HepG2 (cell line): Measurements from ENCODE around the gene NPW. TPM values are rescaled to one million over a fixed set of nuclear protein-coding genes. Genes with fewer than 3 reads are reported as not detected.

Source experiments
- ATAC-seq: fragments of 200-7000 bp; cut with Tn5 transposase; 3 replicates; pipeline ENCODE4 v1.9.1; 2020; ENCODE audit warnings: mild to moderate bottlenecking, moderate library complexity
- BruUV-seq: library from RNA; stranded (reverse); fragments of 400-500 nt; replicated peaks from 2 replicates; lab custom pipeline; 2021; lab: Mats Ljungman, UMichigan
- CTCF ChIA-PET: fragments of 300-600 bp; formaldehyde crosslinking; extraction: SDS; loops from one replicate; lab custom pipeline; 2021; ENCODE audit warnings: low total read pairs, inconsistent platforms, low intra/inter-chr PET ratio; lab: Yijun Ruan, JAX
- POLR2A ChIA-PET: fragments of 350-600 bp; sonication (Branson Sonifier 250); formaldehyde crosslinking; loops from one replicate; lab custom pipeline; 2020; ENCODE audit warnings: antibody characterized with exemption, inconsistent platforms; lab: Yijun Ruan, JAX
- DNase-seq: peaks from one replicate; pipeline ENCODE4 v3.0.0-alpha.2; 2015; ENCODE audit warnings: low spot score
- FAIRE-seq: peaks from 3 replicates; lab custom pipeline; 2011; peaks lifted over from hg19 to GRCh38; lab: Jason Lieb, UNC
- H2AFZ ChIP-seq: one replicate; pipeline ENCODE4 v1.6.1; 2011; ENCODE audit warnings: low read length, inconsistent platforms
- H3K27ac ChIP-seq: fragments of 300-600 bp; 3 replicates; pipeline ENCODE4 v1.8.0; 2011; ENCODE audit warnings: mixed run types, mild to moderate bottlenecking, mixed read lengths, low read length, inconsistent platforms; ENCODE audit not compliant: insufficient read depth; ENCODE audit errors: extremely low read length
- H3K27me3 ChIP-seq, 2 experiments: fragments of 200-600 bp in 1 of 2; 2 replicates in 1 of 2; 3 replicates in 1 of 2; pipeline versions ENCODE4 v1.6.0 to v1.8.0; 2011; ENCODE audit warnings: low read length in 2 of 2, mild to moderate bottlenecking in 2 of 2, moderate library complexity in 2 of 2, inconsistent platforms in 1 of 2; ENCODE audit not compliant: insufficient read depth in 2 of 2, control insufficient read depth in 1 of 2
- H3K36me3 ChIP-seq, 2 experiments: fragments of 200-600 bp in 1 of 2; replicated peaks in 1 of 2; 2 replicates in 1 of 2; 3 replicates in 1 of 2; pipeline versions ENCODE4 v1.5.1 to v1.8.0; 2011; ENCODE audit warnings: low read length in 2 of 2, inconsistent platforms in 1 of 2; ENCODE audit not compliant: insufficient read depth in 2 of 2, control insufficient read depth in 1 of 2
- H3K4me1 ChIP-seq: 2 replicates; pipeline ENCODE4 v1.5.1; 2012; ENCODE audit warnings: low read length, inconsistent platforms; ENCODE audit not compliant: insufficient read depth
- H3K4me2 ChIP-seq: 2 replicates; pipeline ENCODE4 v1.6.0; 2011; ENCODE audit warnings: low read depth, low read length, inconsistent platforms
- H3K4me3 ChIP-seq, 3 experiments: fragments of 200-600 bp in 1 of 3; sonication (generic), shearing (Covaris generic) in 1 of 3; replicated peaks in 1 of 3; 2 replicates each; pipeline ENCODE4 v1.5.1; 2011 to 2016; ENCODE audit warnings: low read length in 3 of 3, inconsistent platforms in 2 of 3, low read depth in 2 of 3, mild to moderate bottlenecking in 2 of 3, control low read depth in 1 of 3, mixed read lengths in 1 of 3; ENCODE audit not compliant: insufficient read depth in 1 of 3
- H3K79me2 ChIP-seq: one replicate; pipeline ENCODE4 v1.6.1; 2011; ENCODE audit warnings: low read length, inconsistent platforms; ENCODE audit not compliant: insufficient read depth
- H3K9ac ChIP-seq: 2 replicates; pipeline ENCODE4 v1.6.0; 2011; ENCODE audit warnings: mild to moderate bottlenecking, low read depth, low read length, inconsistent platforms; ENCODE audit not compliant: insufficient read depth
- H3K9me3 ChIP-seq: 2 replicates; pipeline ENCODE4 v1.5.1; 2012; ENCODE audit warnings: mild to moderate bottlenecking, low read length
- H4K20me1 ChIP-seq: 2 replicates; pipeline ENCODE4 v1.6.0; 2011; ENCODE audit warnings: inconsistent platforms, mild to moderate bottlenecking, low read length, moderate library complexity; ENCODE audit not compliant: insufficient read depth
- CEBPG ChIP-seq: IDR thresholded peaks from 2 replicates; pipeline ENCODE4 v1.6.1; 2016
- RORA ChIP-seq: sonication (generic); formaldehyde crosslinking; IDR thresholded peaks from 2 replicates; pipeline ENCODE4 v1.5.0; 2020; ENCODE audit warnings: mild to moderate bottlenecking, missing genetic modification reagents, moderate library complexity
- SMARCC2 ChIP-seq: fragments of 450-650 bp; IDR thresholded peaks from 2 replicates; pipeline ENCODE4 v1.6.1; 2017; ENCODE audit warnings: antibody characterized with exemption, mild to moderate bottlenecking
- ZFP41 ChIP-seq: sonication (generic); formaldehyde crosslinking; IDR thresholded peaks from 2 replicates; pipeline ENCODE4 v1.4.0; 2020; ENCODE audit warnings: mild to moderate bottlenecking, missing genetic modification reagents, borderline replicate concordance
- ZNF687 ChIP-seq: sonication (generic); formaldehyde crosslinking; IDR thresholded peaks from 2 replicates; pipeline ENCODE4 v1.5.1; 2020; ENCODE audit warnings: mild to moderate bottlenecking, missing genetic modification reagents, moderate library complexity
- WGBS: methylation state at CpG from one replicate; pipeline ENCODE4 v1.1.6; 2017; ENCODE audit warnings: low lambda C conversion rate; 5-methylcytosine and 5-hydroxymethylcytosine counted together
- in situ Hi-C: cut with HindIII; loops from 2 replicates; pipeline ENCODE4 v1.10.0; 2017; ENCODE audit warnings: low pct_unique_long_range_greater_than_20kb; ENCODE audit not compliant: extremely low pct_ligation_motif_present
- intact Hi-C: fragments of 100-400 bp; cut with micrococcal nuclease; formaldehyde crosslinking; loops from one replicate; pipeline ENCODE4 v1.10.0; 2022; ENCODE audit not compliant: unreplicated experiment
- polyA plus RNA-seq, 8 experiments: library from polyadenylated mRNA; depleted of rRNA in 3 of 8; stranded (reverse) in 7 of 8; unstranded in 1 of 8; fragments of >200 nt; fragmentation: Illumina TruSeq in 4 of 8; extraction: Trizol in 4 of 8; gene quantifications; 2 replicates each; pipeline versions ENCODE4 v1.2.1 to v1.2.3, GENCODE V29; 2011 to 2016; ENCODE audit warnings: low read depth in 4 of 8, missing spikeins in 1 of 8, mixed read lengths in 1 of 8; ENCODE audit not compliant: insufficient read depth in 1 of 8
- total RNA-seq, 5 experiments: library from RNA; depleted of rRNA; stranded (reverse); fragments of >200 nt; fragmentation: Illumina TruSeq; extraction: Trizol; gene quantifications; 2 replicates each; pipeline ENCODE4 v1.2.3, GENCODE V29; 2016; ENCODE audit warnings: low read depth in 1 of 5
- TF ChIP-seq, protein P1 (sequence below): sonication (generic); formaldehyde crosslinking; IDR thresholded peaks from 2 replicates; pipeline ENCODE4 v1.5.1; 2020; ENCODE audit warnings: mild to moderate bottlenecking, missing genetic modification reagents, borderline replicate concordance
- TF ChIP-seq, protein P2 (sequence below): sonication (generic); formaldehyde crosslinking; IDR thresholded peaks from 2 replicates; pipeline ENCODE4 v1.9.0; 2022; ENCODE audit warnings: missing genetic modification reagents, mild to moderate bottlenecking, borderline replicate concordance
- TF ChIP-seq, protein P3 (sequence below): sonication (generic); formaldehyde crosslinking; IDR thresholded peaks from 2 replicates; pipeline ENCODE4 v1.5.0; 2020; ENCODE audit warnings: mild to moderate bottlenecking, missing genetic modification reagents, moderate library complexity

The NPW gene
- total and polyA plus RNA-seq, 2 of the 13 experiments (the other 11 are each of a cell fraction or from before 2014, with no cell fraction given) = 0.24 to 0.97 TPM

- TF ChIP-seq ZNF687 (CRISPR knock-in tag) (peak; percentile 25; the same call in 1 of the 2 replicates), ZFP41 (CRISPR knock-in tag) (no peak), CEBPG (no peak), RORA (CRISPR knock-in tag) (no peak)
- TF ChIP-seq, protein P1, sequence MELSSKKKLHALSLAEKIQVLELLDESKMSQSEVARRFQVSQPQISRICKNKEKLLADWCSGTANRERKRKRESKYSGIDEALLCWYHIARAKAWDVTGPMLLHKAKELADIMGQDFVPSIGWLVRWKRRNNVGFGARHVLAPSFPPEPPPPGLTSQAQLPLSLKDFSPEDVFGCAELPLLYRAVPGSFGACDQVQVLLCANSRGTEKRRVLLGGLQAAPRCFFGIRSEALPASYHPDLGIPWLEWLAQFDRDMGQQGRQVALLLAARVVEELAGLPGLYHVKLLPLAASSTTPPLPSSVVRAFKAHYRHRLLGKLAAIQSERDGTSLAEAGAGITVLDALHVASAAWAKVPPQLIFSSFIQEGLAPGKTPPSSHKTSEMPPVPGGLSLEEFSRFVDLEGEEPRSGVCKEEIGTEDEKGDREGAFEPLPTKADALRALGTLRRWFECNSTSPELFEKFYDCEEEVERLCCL (CRISPR knock-in tag) = no peak
Observed at GRCh38 chr16:2056077-2056476, 36.5 kb downstream of the NPW start (continued).

DNA sequence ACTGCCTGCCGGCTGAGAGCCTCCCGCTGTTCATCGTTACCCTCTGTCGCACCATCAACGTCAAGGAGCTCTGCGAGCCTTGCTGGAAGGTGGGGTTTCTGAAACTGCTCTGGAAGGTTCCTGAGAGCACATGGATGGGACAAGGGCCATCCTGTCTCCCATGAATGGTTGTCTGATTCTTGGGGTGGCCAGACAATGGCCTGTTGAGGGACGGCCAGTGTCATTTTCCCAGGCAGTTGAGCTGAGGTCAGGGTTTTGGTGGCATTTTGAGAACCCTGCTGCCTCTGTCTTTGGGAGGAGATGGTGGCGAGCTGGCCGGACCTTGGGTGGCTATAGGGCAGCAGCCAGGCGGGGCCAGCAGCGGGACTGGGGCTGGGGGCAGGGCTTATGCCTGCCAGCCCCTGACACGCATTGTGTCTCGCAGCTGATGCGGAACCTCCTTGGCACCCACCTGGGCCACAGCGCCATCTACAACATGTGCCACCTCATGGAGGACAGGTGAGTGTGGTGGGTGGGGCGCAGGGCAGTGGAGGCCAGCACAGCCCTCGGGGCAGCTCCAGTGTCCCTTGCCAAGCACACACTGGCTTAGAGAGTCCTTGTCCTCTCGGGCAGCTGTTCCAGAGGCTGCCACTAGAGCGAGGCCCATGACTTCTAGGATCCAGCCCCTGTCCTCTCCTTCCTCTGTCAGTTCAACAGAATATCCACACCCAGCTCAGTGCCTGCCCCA lies 37.3 kb downstream of the NPW start:
- 93% methylated on average over 3 of the region's 19 CpGs for WGBS
- Histone ChIP-seq H3K79me2 (no peaks in the 10 kb centered on the region), H3K4me1 (no peaks in the 10 kb centered on the region), H3K9me3 (no peaks in the 10 kb centered on the region), H3K4me3 (no peak overlapping the region), H2AFZ (no peak overlapping the region), H3K27me3 (no peaks in the 10 kb centered on the region), H3K27ac (no peak overlapping the region), H3K9ac (no peak overlapping the region), H4K20me1 (no peaks in the 10 kb centered on the region), H3K4me2 (no peak overlapping the region), H3K36me3 (peaks cover 18 to 22% of the 10 kb centered on the region in 2 experiments; a peak in 3 of 5 replicates)
- in situ Hi-C loops = loop anchor here (5.0 kb wide), 1 partner anchor 35 kb away; no protein-coding TSS in a partner anchor
- no peak for DNase-seq
- no peak for FAIRE-seq
- ChIA-PET POLR2A (interaction anchor here (1.8 to 2.3 kb wide), 3 partner anchors 21 to 98 kb away, joined by 7 to 14 read pairs (median 8); partner anchors contain the start of gene TRAF7), CTCF (interaction anchor here (1.5 to 3.1 kb wide), 2 partner anchors 34 to 53 kb away, joined by 5 to 15 read pairs; no protein-coding TSS in a partner anchor)
- intact Hi-C loops = loop anchor here (1.0 kb wide), 1 partner anchor 34 kb away; no protein-coding TSS in a partner anchor
- ATAC-seq = peak; percentile 79
- BruUV-seq = no TSS peak
- TF ChIP-seq, protein P2, sequence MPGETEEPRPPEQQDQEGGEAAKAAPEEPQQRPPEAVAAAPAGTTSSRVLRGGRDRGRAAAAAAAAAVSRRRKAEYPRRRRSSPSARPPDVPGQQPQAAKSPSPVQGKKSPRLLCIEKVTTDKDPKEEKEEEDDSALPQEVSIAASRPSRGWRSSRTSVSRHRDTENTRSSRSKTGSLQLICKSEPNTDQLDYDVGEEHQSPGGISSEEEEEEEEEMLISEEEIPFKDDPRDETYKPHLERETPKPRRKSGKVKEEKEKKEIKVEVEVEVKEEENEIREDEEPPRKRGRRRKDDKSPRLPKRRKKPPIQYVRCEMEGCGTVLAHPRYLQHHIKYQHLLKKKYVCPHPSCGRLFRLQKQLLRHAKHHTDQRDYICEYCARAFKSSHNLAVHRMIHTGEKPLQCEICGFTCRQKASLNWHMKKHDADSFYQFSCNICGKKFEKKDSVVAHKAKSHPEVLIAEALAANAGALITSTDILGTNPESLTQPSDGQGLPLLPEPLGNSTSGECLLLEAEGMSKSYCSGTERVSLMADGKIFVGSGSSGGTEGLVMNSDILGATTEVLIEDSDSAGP (CRISPR knock-in tag) = 0 out of 2 replicates have a peak, but pooled peaks have one; percentile 5
- TF ChIP-seq, protein P3, sequence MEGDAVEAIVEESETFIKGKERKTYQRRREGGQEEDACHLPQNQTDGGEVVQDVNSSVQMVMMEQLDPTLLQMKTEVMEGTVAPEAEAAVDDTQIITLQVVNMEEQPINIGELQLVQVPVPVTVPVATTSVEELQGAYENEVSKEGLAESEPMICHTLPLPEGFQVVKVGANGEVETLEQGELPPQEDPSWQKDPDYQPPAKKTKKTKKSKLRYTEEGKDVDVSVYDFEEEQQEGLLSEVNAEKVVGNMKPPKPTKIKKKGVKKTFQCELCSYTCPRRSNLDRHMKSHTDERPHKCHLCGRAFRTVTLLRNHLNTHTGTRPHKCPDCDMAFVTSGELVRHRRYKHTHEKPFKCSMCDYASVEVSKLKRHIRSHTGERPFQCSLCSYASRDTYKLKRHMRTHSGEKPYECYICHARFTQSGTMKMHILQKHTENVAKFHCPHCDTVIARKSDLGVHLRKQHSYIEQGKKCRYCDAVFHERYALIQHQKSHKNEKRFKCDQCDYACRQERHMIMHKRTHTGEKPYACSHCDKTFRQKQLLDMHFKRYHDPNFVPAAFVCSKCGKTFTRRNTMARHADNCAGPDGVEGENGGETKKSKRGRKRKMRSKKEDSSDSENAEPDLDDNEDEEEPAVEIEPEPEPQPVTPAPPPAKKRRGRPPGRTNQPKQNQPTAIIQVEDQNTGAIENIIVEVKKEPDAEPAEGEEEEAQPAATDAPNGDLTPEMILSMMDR (CRISPR knock-in tag) = peak; percentile 28; the same call in 1 of the 2 replicates
- TF ChIP-seq SMARCC2 = no peak
